K562 (cell line): ENCODE data around the gene DSCAM. TPM values are rescaled to one million over a fixed set of nuclear protein-coding genes. Genes with fewer than 3 reads are reported as not detected.

Experiments used
- ATAC-seq: fragments of 200-7000 bp; cut with Tn5 transposase; 3 replicates; pipeline ENCODE4 v1.9.1; 2020; ENCODE audit warnings: moderate library complexity
- BruUV-seq: library from RNA; stranded (reverse); fragments of 400-500 nt; replicated peaks from 2 replicates; lab custom pipeline; 2021; lab: Mats Ljungman, UMichigan
- CTCF ChIA-PET: fragments of 300-600 bp; formaldehyde crosslinking; extraction: SDS; loops from one replicate; lab custom pipeline; 2021; ENCODE audit warnings: low intra/inter-chr PET ratio; lab: Yijun Ruan, JAX
- POLR2A ChIA-PET: fragments of 300-600, 350-650 bp; sonication (Branson Sonifier 250); formaldehyde crosslinking; extraction: SDS; loops from one replicate; lab custom pipeline; 2021; ENCODE audit warnings: antibody characterized with exemption, inconsistent platforms; lab: Yijun Ruan, JAX
- DNase-seq, 4 experiments: peaks; one replicate each; pipeline versions ENCODE4 v3.0.0 to v3.0.0-alpha.2; 2011 to 2018; ENCODE audit warnings: low spot score in 3 of 4, mixed read lengths in 3 of 4; ENCODE audit errors: extremely low read depth in 1 of 4
- FAIRE-seq: peaks from 2 replicates; lab custom pipeline; 2011; peaks lifted over from hg19 to GRCh38; lab: Jason Lieb, UNC
- H2AFZ ChIP-seq: 2 replicates; pipeline ENCODE4 v1.6.0; 2011; ENCODE audit warnings: low read depth, low read length, control low read depth, inconsistent platforms
- H3K27ac ChIP-seq: fragments of 200-600 bp; 3 replicates; pipeline ENCODE4 v1.8.0; 2011; ENCODE audit warnings: low read depth, mild to moderate bottlenecking, control low read depth, inconsistent platforms, low read length, moderate library complexity, mixed read lengths; ENCODE audit errors: extremely low read depth
- H3K27me3 ChIP-seq, 2 experiments: fragments of 300-600 bp in 1 of 2; 2 replicates in 1 of 2; 3 replicates in 1 of 2; pipeline versions ENCODE4 v1.6.0 to v1.8.0; 2011; ENCODE audit warnings: inconsistent platforms in 2 of 2, low read length in 2 of 2, mild to moderate bottlenecking in 1 of 2, mixed read lengths in 1 of 2, moderate library complexity in 1 of 2; ENCODE audit not compliant: control insufficient read depth in 2 of 2, insufficient read depth in 2 of 2
- H3K36me3 ChIP-seq: fragments of 300-600 bp; 3 replicates; pipeline ENCODE4 v1.8.0; 2011; ENCODE audit warnings: mild to moderate bottlenecking, low read length, inconsistent platforms; ENCODE audit not compliant: control insufficient read depth, insufficient read depth
- H3K4me1 ChIP-seq, 2 experiments: fragments of 200-600 bp in 1 of 2; replicated peaks in 1 of 2; 2 replicates in 1 of 2; 3 replicates in 1 of 2; pipeline versions ENCODE4 v1.5.1 to v1.8.0; 2011; ENCODE audit warnings: inconsistent platforms in 2 of 2, low read length in 2 of 2, mild to moderate bottlenecking in 1 of 2, mixed read lengths in 1 of 2, moderate library complexity in 1 of 2; ENCODE audit not compliant: control insufficient read depth in 2 of 2, insufficient read depth in 2 of 2
- H3K4me2 ChIP-seq: 2 replicates; pipeline ENCODE4 v1.6.1; 2011; ENCODE audit warnings: low read length, control low read depth, inconsistent platforms, mixed read lengths; ENCODE audit not compliant: insufficient read depth
- H3K4me3 ChIP-seq: fragments of 200-600 bp; sonication (generic), shearing (Covaris generic); 2 replicates; pipeline ENCODE4 v1.5.1; 2016; ENCODE audit warnings: control low read depth, inconsistent platforms
- H3K79me2 ChIP-seq: fragments of 200-600 bp; 3 replicates; pipeline ENCODE4 v1.8.0; 2011; ENCODE audit warnings: low read length, inconsistent platforms; ENCODE audit not compliant: control insufficient read depth, insufficient read depth
- H3K9ac ChIP-seq, 2 experiments: 2 replicates each; pipeline versions ENCODE4 v1.6.0 to v1.6.1; 2011; ENCODE audit warnings: low read depth in 2 of 2, low read length in 2 of 2, control low read depth in 1 of 2, inconsistent platforms in 1 of 2, mild to moderate bottlenecking in 1 of 2, mixed read lengths in 1 of 2; ENCODE audit not compliant: insufficient read depth in 1 of 2
- H3K9me1 ChIP-seq: one replicate; pipeline ENCODE4 v1.6.0; 2011; ENCODE audit warnings: inconsistent platforms, mild to moderate bottlenecking, low read length, moderate library complexity; ENCODE audit not compliant: control insufficient read depth, insufficient read depth
- H3K9me3 ChIP-seq: replicated peaks from 2 replicates; pipeline ENCODE4 v1.5.1; 2011; ENCODE audit warnings: low read depth, low read length, inconsistent platforms; ENCODE audit not compliant: control insufficient read depth, insufficient read depth
- H4K20me1 ChIP-seq: replicated peaks from 2 replicates; pipeline ENCODE4 v1.6.1; 2011; ENCODE audit warnings: low read length, inconsistent platforms, mixed read lengths; ENCODE audit not compliant: control insufficient read depth, insufficient read depth
- BCL6 ChIP-seq: fragments of 250-450 bp; sonication (Bioruptor Pico); IDR thresholded peaks from 2 replicates; pipeline ENCODE4 v1.4.0; 2020
- CAMTA2 ChIP-seq: fragments of 250-450 bp; sonication (Bioruptor Pico); conservative IDR thresholded peaks from 2 replicates; pipeline ENCODE4 v1.5.1; 2022
- CHAMP1 ChIP-seq: fragments of 450-650 bp; IDR thresholded peaks from 2 replicates; pipeline ENCODE4 v1.6.1; 2016; ENCODE audit warnings: mild to moderate bottlenecking
- E2F4 ChIP-seq: sonication (generic); formaldehyde crosslinking; IDR thresholded peaks from 2 replicates; pipeline ENCODE4 v1.8.0; 2022; ENCODE audit warnings: mild to moderate bottlenecking, low read depth, missing genetic modification reagents
- HDAC8 ChIP-seq: fragments of 450-650 bp; IDR thresholded peaks from 2 replicates; pipeline ENCODE4 v1.6.1; 2016; ENCODE audit warnings: mild to moderate bottlenecking, missing genetic modification characterization, moderate library complexity, missing compliant biosample characterization
- KLF1 ChIP-seq: fragments of 450-650 bp; IDR thresholded peaks from 2 replicates; pipeline ENCODE4 v1.6.1; 2016; ENCODE audit warnings: missing genetic modification characterization, missing compliant biosample characterization
- MITF ChIP-seq: IDR thresholded peaks from 2 replicates; pipeline ENCODE4 v1.6.1; 2014; ENCODE audit warnings: antibody characterized with exemption
- PTTG1 ChIP-seq: fragments of 450-650 bp; IDR thresholded peaks from 2 replicates; pipeline ENCODE4 v1.6.1; 2016; ENCODE audit warnings: low read depth, mild to moderate bottlenecking, missing genetic modification characterization, missing compliant biosample characterization
- TRIM24 ChIP-seq, 2 experiments: fragments of 450-650 bp; IDR thresholded peaks; 2 replicates each; pipeline ENCODE4 v1.6.1; 2016
- ZNF398 ChIP-seq: fragments of 250-450 bp; sonication (Bioruptor Pico); IDR thresholded peaks from 2 replicates; pipeline ENCODE4 v1.8.0; 2021; ENCODE audit warnings: moderate library complexity, mild to moderate bottlenecking, inconsistent platforms
- ZNF445 ChIP-seq: fragments of 250-450 bp; sonication (Bioruptor Pico); IDR thresholded peaks from 2 replicates; pipeline ENCODE4 v1.4.0; 2020; ENCODE audit warnings: low read depth, mild to moderate bottlenecking, moderate library complexity
- ZNF766 ChIP-seq: fragments of 200-800 bp; sonication (Bioruptor generic); conservative IDR thresholded peaks from 2 replicates; pipeline ENCODE4 v1.6.1; 2016; ENCODE audit warnings: missing genetic modification characterization, missing compliant biosample characterization
- WGBS: fragments of 100-300 bp; shearing (Covaris generic); methylation state at CpG from one replicate; pipeline ENCODE4 v1.1.6; 2016; ENCODE audit warnings: low coverage, mixed read lengths; ENCODE audit not compliant: insufficient coverage; ENCODE audit errors: missing lambda C conversion rate; 5-methylcytosine and 5-hydroxymethylcytosine counted together
- in situ Hi-C: fragments of 300-500 bp; cut with MboI; formaldehyde crosslinking; loops from 4 replicates; pipeline ENCODE4 v1.15.0; 2018; ENCODE audit warnings: inconsistent platforms, mixed read lengths
- intact Hi-C: fragments of 100-400 bp; cut with micrococcal nuclease; formaldehyde crosslinking; loops from 2 replicates; pipeline ENCODE4 v1.14.2; 2022
- polyA plus RNA-seq, 8 experiments: library from polyadenylated mRNA; depleted of rRNA in 4 of 8; stranded (reverse) in 5 of 8; unstranded in 3 of 8; fragments of >200 nt; fragmentation: Nextera tagmentation in 2 of 8; fragmentation: Illumina TruSeq in 1 of 8; extraction: Ambion mirVana in 2 of 8; extraction: Trizol in 1 of 8; gene quantifications; 2 replicates each; pipeline versions ENCODE4 v1.2.1 to v1.2.3, GENCODE V29; 2011 to 2014; ENCODE audit warnings: inconsistent platforms in 1 of 8, missing spikeins in 1 of 8
- total RNA-seq, 7 experiments: library from RNA; depleted of rRNA in 6 of 7; stranded (reverse); fragments of >200 nt in 6 of 7; fragmentation: Illumina TruSeq in 2 of 7; extraction: Trizol in 2 of 7; gene quantifications; 2 replicates each; pipeline versions ENCODE4 v1.2.1 to v1.2.3, GENCODE V29; 2011 to 2021; ENCODE audit warnings: low replicate concordance in 1 of 7

The DSCAM gene
- total and polyA plus RNA-seq, 9 of the 15 experiments (the other 6 are each of a cell fraction or from before 2014, with no cell fraction given) = not detected

GRCh38 chr21:40546647-40547046, 300.3 kb downstream of the DSCAM start (continued):
- no peak for TF ChIP-seq ZNF398 (CRISPR knock-in tag)
- TF ChIP-seq BCL6 = no peak

GRCh38 chr21:40540216-40540615, 306.7 kb downstream of the DSCAM start:
- CTCF ChIA-PET = no interaction called here
- no peak for FAIRE-seq
- no peaks in the 10 kb centered on the region for H3K4me1 ChIP-seq
- H3K9ac ChIP-seq = no peak overlapping the region
- no peak overlapping the region for H2AFZ ChIP-seq
- BruUV-seq = no TSS peak
- H3K79me2 ChIP-seq = no peaks in the 10 kb centered on the region
- TF ChIP-seq ZNF766 (CRISPR knock-in tag) (no peak), CAMTA2 (CRISPR knock-in tag) (no peak), ZNF445 (CRISPR knock-in tag) (no peak), PTTG1 (tag) (no peak), MITF (no peak), KLF1 (no peak), E2F4 (CRISPR knock-in tag) (no peak), CHAMP1 (no peak), HDAC8 (tag) (no peak), TRIM24 (IDR thresholded peaks at IDR 0.05) (no peak)
- TF ChIP-seq, all 486 proteins: peak for 0
- H3K9me3 ChIP-seq = no peaks in the 10 kb centered on the region; the same call in 1 of the 2 replicates
- H3K4me3 ChIP-seq = no peak overlapping the region
- no peaks in the 10 kb centered on the region for H3K9me1 ChIP-seq
- no peaks in the 10 kb centered on the region for H3K27me3 ChIP-seq
- ATAC-seq = no peak
- no peak for DNase-seq
- H3K36me3 ChIP-seq = no peaks in the 10 kb centered on the region
- POLR2A ChIA-PET = no interaction called here
- 6% methylated on average over 6 of the region's 6 CpGs for WGBS
- H4K20me1 ChIP-seq = no peaks in the 10 kb centered on the region
- no peak overlapping the region for H3K27ac ChIP-seq
- in situ Hi-C loops (loop anchor here (5.0 kb wide), 1 partner anchor 948 kb away; no protein-coding TSS in a partner anchor), intact Hi-C loops (no loop called here)
- H3K4me2 ChIP-seq = no peak overlapping the region
